GM23338 (cell line): Measurements from ENCODE around the gene KLHL17. TPM values are rescaled to one million over a fixed set of nuclear protein-coding genes. Genes with fewer than 3 reads are reported as not detected.

Experiments
- ATAC-seq: fragments of 200-7000 bp; cut with Tn5 transposase; 3 replicates; pipeline ENCODE4 v1.9.1; 2020
- DNase-seq: peaks from one replicate; pipeline ENCODE4 v3.0.0-alpha.2; 2015; ENCODE audit warnings: low spot score
- H2AFZ ChIP-seq: fragments of 200-600 bp; sonication (generic); 2 replicates; pipeline ENCODE4 v1.8.0; 2016; ENCODE audit warnings: antibody characterized with exemption, mild to moderate bottlenecking, moderate library complexity
- H3F3A ChIP-seq: fragments of 200-600 bp; sonication (generic); replicated peaks from 2 replicates; pipeline ENCODE4 v1.8.0; 2017; ENCODE audit warnings: antibody characterized with exemption, mixed run types, low read depth
- H3K27ac ChIP-seq: fragments of 200-600 bp; sonication (generic); 2 replicates; pipeline ENCODE4 v1.6.1; 2016; ENCODE audit warnings: low read depth
- H3K27me3 ChIP-seq: fragments of 200-600 bp; sonication (generic); 2 replicates; pipeline ENCODE4 v1.8.0; 2016; ENCODE audit warnings: mild to moderate bottlenecking, mixed run types, moderate library complexity; ENCODE audit not compliant: insufficient read depth
- H3K36me3 ChIP-seq: fragments of 200-600 bp; sonication (generic); 2 replicates; pipeline ENCODE4 v1.8.0; 2016; ENCODE audit warnings: mild to moderate bottlenecking; ENCODE audit not compliant: insufficient read depth
- H3K4me1 ChIP-seq: fragments of 200-600 bp; sonication (generic); 2 replicates; pipeline ENCODE4 v1.8.0; 2016; ENCODE audit warnings: mild to moderate bottlenecking, moderate library complexity; ENCODE audit not compliant: insufficient read depth
- H3K4me2 ChIP-seq: fragments of 200-600 bp; sonication (generic); 2 replicates; pipeline ENCODE4 v1.7.1; 2017; ENCODE audit warnings: mixed run types
- H3K4me3 ChIP-seq: fragments of 200-600 bp; sonication (generic); 2 replicates; pipeline ENCODE4 v1.6.1; 2016; ENCODE audit warnings: mixed run types
- H3K79me2 ChIP-seq: fragments of 200-600 bp; sonication (generic); replicated peaks from 2 replicates; pipeline ENCODE4 v1.8.0; 2017; ENCODE audit warnings: mild to moderate bottlenecking; ENCODE audit not compliant: insufficient read depth
- H3K9me2 ChIP-seq: fragments of 200-600 bp; sonication (generic); 2 replicates; pipeline ENCODE4 v1.8.0; 2017; ENCODE audit not compliant: insufficient read depth
- H4K20me1 ChIP-seq: fragments of 200-600 bp; sonication (generic); replicated peaks from 2 replicates; pipeline ENCODE4 v1.8.0; 2017; ENCODE audit warnings: mild to moderate bottlenecking; ENCODE audit not compliant: insufficient read depth
- H3K27ac Mint-ChIP-seq: 2 replicates; pipeline ENCODE4 v1.8.0; 2020; ENCODE audit warnings: inconsistent platforms, mild to moderate bottlenecking, moderate library complexity, mixed read lengths
- H3K27me3 Mint-ChIP-seq: 3 replicates; pipeline ENCODE4 v1.8.0; 2022; ENCODE audit warnings: low read depth, mild to moderate bottlenecking, moderate library complexity, mixed read lengths, inconsistent platforms; ENCODE audit not compliant: insufficient read depth, poor library complexity
- H3K36me3 Mint-ChIP-seq: 3 replicates; pipeline ENCODE4 v1.8.0; 2021; ENCODE audit warnings: low read depth, mild to moderate bottlenecking, inconsistent platforms, moderate library complexity, mixed read lengths
- H3K4me1 Mint-ChIP-seq: 3 replicates; pipeline ENCODE4 v1.8.0; 2020; ENCODE audit warnings: mild to moderate bottlenecking, inconsistent platforms, mixed read lengths
- H3K4me3 Mint-ChIP-seq: 3 replicates; pipeline ENCODE4 v1.8.0; 2021; ENCODE audit warnings: moderate library complexity, mild to moderate bottlenecking, inconsistent platforms, mixed read lengths
- H3K9me3 Mint-ChIP-seq: 3 replicates; pipeline ENCODE4 v1.8.0; 2020; ENCODE audit warnings: moderate library complexity, mild to moderate bottlenecking, inconsistent platforms, mixed read lengths
- CREB1 ChIP-seq: fragments of 250-450 bp; sonication (Bioruptor Pico); IDR thresholded peaks from 2 replicates; pipeline ENCODE4 v1.5.0; 2020; ENCODE audit warnings: low read depth, mild to moderate bottlenecking, moderate library complexity
- REST ChIP-seq: IDR thresholded peaks from one replicate; pipeline ENCODE4 v1.6.1; 2018; ENCODE audit warnings: antibody characterized with exemption; ENCODE audit not compliant: unreplicated experiment
- STAT1 ChIP-seq: IDR thresholded peaks from one replicate; pipeline ENCODE4 v1.6.1; 2016; ENCODE audit warnings: antibody characterized with exemption; ENCODE audit not compliant: unreplicated experiment
- ZNF114 ChIP-seq: fragments of 250-450 bp; sonication (Bioruptor Pico); IDR thresholded peaks from 2 replicates; pipeline ENCODE4 v1.5.0; 2020; ENCODE audit warnings: mild to moderate bottlenecking, moderate library complexity
- polyA plus RNA-seq: library from polyadenylated mRNA; unstranded; fragments of >200 nt; fragmentation: Nextera tagmentation; extraction: Ambion mirVana; gene quantifications from 2 replicates; pipeline ENCODE4 v1.2.1, GENCODE V29; 2016
- total RNA-seq: library from RNA; depleted of rRNA; stranded (reverse); fragments of >200 nt; shearing (Covaris generic); gene quantifications from 2 replicates; pipeline ENCODE4 v1.2.3, GENCODE V29; 2014
- TF ChIP-seq, protein P1 (sequence below): fragments of 250-450 bp; sonication (Bioruptor Pico); IDR thresholded peaks from 2 replicates; pipeline ENCODE4 v1.5.0; 2020; ENCODE audit warnings: mild to moderate bottlenecking, moderate library complexity

The KLHL17 gene
- total and polyA plus RNA-seq, 2 experiments from 2014 or later, result 16.5 to 37.1 TPM

GRCh38 chr1:971751-972506 is 11.5 kb downstream of the KLHL17 start:
- Mint-ChIP-seq H3K27me3 (peaks cover 43% of the 10 kb centered on the region), H3K4me3 (no peak overlapping the region), H3K4me1 (peaks cover 4% of the 10 kb centered on the region), H3K36me3 (no peaks in the 10 kb centered on the region), H3K9me3 (no peaks in the 10 kb centered on the region), H3K27ac (no peak overlapping the region)
- no peak overlapping the region for H3K27ac ChIP-seq
- DNase-seq (no peak), ATAC-seq (no peak)
- no peaks in the 10 kb centered on the region for H3K9me2 ChIP-seq
- no peaks in the 10 kb centered on the region; the same call in 1 of the 2 replicates for H3K4me1 ChIP-seq
- TF ChIP-seq REST (no peak), STAT1 (no peak), ZNF114 (no peak), CREB1 (CRISPR knock-in tag) (no peak)
- TF ChIP-seq, protein P1, sequence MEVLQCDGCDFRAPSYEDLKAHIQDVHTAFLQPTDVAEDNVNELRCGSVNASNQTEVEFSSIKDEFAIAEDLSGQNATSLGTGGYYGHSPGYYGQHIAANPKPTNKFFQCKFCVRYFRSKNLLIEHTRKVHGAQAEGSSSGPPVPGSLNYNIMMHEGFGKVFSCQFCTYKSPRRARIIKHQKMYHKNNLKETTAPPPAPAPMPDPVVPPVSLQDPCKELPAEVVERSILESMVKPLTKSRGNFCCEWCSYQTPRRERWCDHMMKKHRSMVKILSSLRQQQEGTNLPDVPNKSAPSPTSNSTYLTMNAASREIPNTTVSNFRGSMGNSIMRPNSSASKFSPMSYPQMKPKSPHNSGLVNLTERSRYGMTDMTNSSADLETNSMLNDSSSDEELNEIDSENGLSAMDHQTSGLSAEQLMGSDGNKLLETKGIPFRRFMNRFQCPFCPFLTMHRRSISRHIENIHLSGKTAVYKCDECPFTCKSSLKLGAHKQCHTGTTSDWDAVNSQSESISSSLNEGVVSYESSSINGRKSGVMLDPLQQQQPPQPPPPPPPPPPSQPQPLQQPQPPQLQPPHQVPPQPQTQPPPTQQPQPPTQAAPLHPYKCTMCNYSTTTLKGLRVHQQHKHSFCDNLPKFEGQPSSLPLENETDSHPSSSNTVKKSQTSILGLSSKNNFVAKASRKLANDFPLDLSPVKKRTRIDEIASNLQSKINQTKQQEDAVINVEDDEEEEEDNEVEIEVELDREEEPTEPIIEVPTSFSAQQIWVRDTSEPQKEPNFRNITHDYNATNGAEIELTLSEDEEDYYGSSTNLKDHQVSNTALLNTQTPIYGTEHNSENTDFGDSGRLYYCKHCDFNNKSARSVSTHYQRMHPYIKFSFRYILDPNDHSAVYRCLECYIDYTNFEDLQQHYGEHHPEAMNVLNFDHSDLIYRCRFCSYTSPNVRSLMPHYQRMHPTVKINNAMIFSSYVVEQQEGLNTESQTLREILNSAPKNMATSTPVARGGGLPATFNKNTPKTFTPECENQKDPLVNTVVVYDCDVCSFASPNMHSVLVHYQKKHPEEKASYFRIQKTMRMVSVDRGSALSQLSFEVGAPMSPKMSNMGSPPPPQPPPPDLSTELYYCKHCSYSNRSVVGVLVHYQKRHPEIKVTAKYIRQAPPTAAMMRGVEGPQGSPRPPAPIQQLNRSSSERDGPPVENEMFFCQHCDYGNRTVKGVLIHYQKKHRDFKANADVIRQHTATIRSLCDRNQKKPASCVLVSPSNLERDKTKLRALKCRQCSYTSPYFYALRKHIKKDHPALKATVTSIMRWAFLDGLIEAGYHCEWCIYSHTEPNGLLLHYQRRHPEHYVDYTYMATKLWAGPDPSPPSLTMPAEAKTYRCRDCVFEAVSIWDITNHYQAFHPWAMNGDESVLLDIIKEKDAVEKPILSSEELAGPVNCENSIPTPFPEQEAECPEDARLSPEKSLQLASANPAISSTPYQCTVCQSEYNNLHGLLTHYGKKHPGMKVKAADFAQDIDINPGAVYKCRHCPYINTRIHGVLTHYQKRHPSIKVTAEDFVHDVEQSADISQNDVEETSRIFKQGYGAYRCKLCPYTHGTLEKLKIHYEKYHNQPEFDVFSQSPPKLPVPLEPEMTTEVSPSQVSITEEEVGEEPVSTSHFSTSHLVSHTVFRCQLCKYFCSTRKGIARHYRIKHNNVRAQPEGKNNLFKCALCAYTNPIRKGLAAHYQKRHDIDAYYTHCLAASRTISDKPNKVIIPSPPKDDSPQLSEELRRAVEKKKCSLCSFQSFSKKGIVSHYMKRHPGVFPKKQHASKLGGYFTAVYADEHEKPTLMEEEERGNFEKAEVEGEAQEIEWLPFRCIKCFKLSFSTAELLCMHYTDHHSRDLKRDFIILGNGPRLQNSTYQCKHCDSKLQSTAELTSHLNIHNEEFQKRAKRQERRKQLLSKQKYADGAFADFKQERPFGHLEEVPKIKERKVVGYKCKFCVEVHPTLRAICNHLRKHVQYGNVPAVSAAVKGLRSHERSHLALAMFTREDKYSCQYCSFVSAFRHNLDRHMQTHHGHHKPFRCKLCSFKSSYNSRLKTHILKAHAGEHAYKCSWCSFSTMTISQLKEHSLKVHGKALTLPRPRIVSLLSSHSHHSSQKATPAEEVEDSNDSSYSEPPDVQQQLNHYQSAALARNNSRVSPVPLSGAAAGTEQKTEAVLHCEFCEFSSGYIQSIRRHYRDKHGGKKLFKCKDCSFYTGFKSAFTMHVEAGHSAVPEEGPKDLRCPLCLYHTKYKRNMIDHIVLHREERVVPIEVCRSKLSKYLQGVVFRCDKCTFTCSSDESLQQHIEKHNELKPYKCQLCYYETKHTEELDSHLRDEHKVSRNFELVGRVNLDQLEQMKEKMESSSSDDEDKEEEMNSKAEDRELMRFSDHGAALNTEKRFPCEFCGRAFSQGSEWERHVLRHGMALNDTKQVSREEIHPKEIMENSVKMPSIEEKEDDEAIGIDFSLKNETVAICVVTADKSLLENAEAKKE (CRISPR knock-in tag), result no peak
- peaks cover 7% of the 10 kb centered on the region for H3F3A ChIP-seq
- no peak overlapping the region for H2AFZ ChIP-seq
- 0 out of 2 replicates have a peak, but pooled peaks cover 2% of the 10 kb centered on the region for H4K20me1 ChIP-seq
- peaks cover 34% of the 10 kb centered on the region for H3K27me3 ChIP-seq
- no peaks in the 10 kb centered on the region for H3K36me3 ChIP-seq
- no peaks in the 10 kb centered on the region for H3K79me2 ChIP-seq
- H3K4me2 ChIP-seq, result no peak overlapping the region
- H3K4me3 ChIP-seq, result no peak overlapping the region
